DND-41 (cell line): Measurements from ENCODE around the gene CLN5.

ENCODE experiments used
- CTCF ChIP-seq: IDR thresholded peaks from 2 replicates; pipeline ENCODE4 v1.5.1; 2012; ENCODE audit warnings: borderline replicate concordance, low read length, moderate library complexity, mild to moderate bottlenecking; ENCODE audit not compliant: poor library complexity, severe bottlenecking; ENCODE audit errors: extremely low read depth
- EZH2 ChIP-seq: IDR thresholded peaks from 3 replicates; pipeline ENCODE4 v1.6.1; 2012; ENCODE audit warnings: borderline replicate concordance, low read depth, mild to moderate bottlenecking, moderate library complexity, low read length, inconsistent platforms; ENCODE audit not compliant: severe bottlenecking

DNA sequence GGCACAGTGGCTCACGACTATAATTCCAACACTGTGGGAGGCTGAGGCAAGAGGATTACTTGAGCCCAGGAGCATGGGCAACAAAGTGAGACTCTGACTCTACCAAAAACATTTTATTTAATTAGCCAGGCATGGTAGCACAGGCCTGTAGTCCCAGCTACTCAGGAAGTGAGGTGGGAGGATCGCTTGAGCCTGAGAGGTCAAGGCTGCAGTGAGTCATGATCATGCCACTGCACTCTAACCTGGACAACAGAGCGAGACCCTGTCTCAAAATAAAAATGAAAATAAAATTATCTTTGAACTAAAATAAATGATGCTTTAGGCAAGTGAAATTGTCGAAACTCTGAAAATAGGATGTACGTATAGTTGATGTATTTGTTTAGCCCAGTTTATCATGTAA lies 8.2 kb upstream of the CLN5 start:
- TF ChIP-seq CTCF (no peak), EZH2 (no peak)
